HepG2 (cell line): ENCODE data around the gene EDN2. TPM values are rescaled to one million over a fixed set of nuclear protein-coding genes. Genes with fewer than 3 reads are reported as not detected.

Experiments used
- ATAC-seq: fragments of 200-7000 bp; cut with Tn5 transposase; 3 replicates; pipeline ENCODE4 v1.9.1; 2020; ENCODE audit warnings: mild to moderate bottlenecking, moderate library complexity
- BruUV-seq: library from RNA; stranded (reverse); fragments of 400-500 nt; replicated peaks from 2 replicates; lab custom pipeline; 2021; lab: Mats Ljungman, UMichigan
- CTCF ChIA-PET: fragments of 300-600 bp; formaldehyde crosslinking; extraction: SDS; loops from one replicate; lab custom pipeline; 2021; ENCODE audit warnings: low total read pairs, inconsistent platforms, low intra/inter-chr PET ratio; lab: Yijun Ruan, JAX
- POLR2A ChIA-PET: fragments of 350-600 bp; sonication (Branson Sonifier 250); formaldehyde crosslinking; loops from one replicate; lab custom pipeline; 2020; ENCODE audit warnings: antibody characterized with exemption, inconsistent platforms; lab: Yijun Ruan, JAX
- DNase-seq: peaks from one replicate; pipeline ENCODE4 v3.0.0-alpha.2; 2015; ENCODE audit warnings: low spot score
- FAIRE-seq: peaks from 3 replicates; lab custom pipeline; 2011; peaks lifted over from hg19 to GRCh38; lab: Jason Lieb, UNC
- H2AFZ ChIP-seq: one replicate; pipeline ENCODE4 v1.6.1; 2011; ENCODE audit warnings: low read length, inconsistent platforms
- H3K27ac ChIP-seq: fragments of 300-600 bp; 3 replicates; pipeline ENCODE4 v1.8.0; 2011; ENCODE audit warnings: mixed run types, mild to moderate bottlenecking, mixed read lengths, low read length, inconsistent platforms; ENCODE audit not compliant: insufficient read depth; ENCODE audit errors: extremely low read length
- H3K27me3 ChIP-seq, 2 experiments: fragments of 200-600 bp in 1 of 2; 2 replicates in 1 of 2; 3 replicates in 1 of 2; pipeline versions ENCODE4 v1.6.0 to v1.8.0; 2011; ENCODE audit warnings: low read length in 2 of 2, mild to moderate bottlenecking in 2 of 2, moderate library complexity in 2 of 2, inconsistent platforms in 1 of 2; ENCODE audit not compliant: insufficient read depth in 2 of 2, control insufficient read depth in 1 of 2
- H3K36me3 ChIP-seq, 2 experiments: fragments of 200-600 bp in 1 of 2; replicated peaks in 1 of 2; 2 replicates in 1 of 2; 3 replicates in 1 of 2; pipeline versions ENCODE4 v1.5.1 to v1.8.0; 2011; ENCODE audit warnings: low read length in 2 of 2, inconsistent platforms in 1 of 2; ENCODE audit not compliant: insufficient read depth in 2 of 2, control insufficient read depth in 1 of 2
- H3K4me1 ChIP-seq: 2 replicates; pipeline ENCODE4 v1.5.1; 2012; ENCODE audit warnings: low read length, inconsistent platforms; ENCODE audit not compliant: insufficient read depth
- H3K4me2 ChIP-seq: 2 replicates; pipeline ENCODE4 v1.6.0; 2011; ENCODE audit warnings: low read depth, low read length, inconsistent platforms
- H3K4me3 ChIP-seq, 3 experiments: fragments of 200-600 bp in 1 of 3; sonication (generic), shearing (Covaris generic) in 1 of 3; replicated peaks in 1 of 3; 2 replicates each; pipeline ENCODE4 v1.5.1; 2011 to 2016; ENCODE audit warnings: low read length in 3 of 3, inconsistent platforms in 2 of 3, low read depth in 2 of 3, mild to moderate bottlenecking in 2 of 3, control low read depth in 1 of 3, mixed read lengths in 1 of 3; ENCODE audit not compliant: insufficient read depth in 1 of 3
- H3K79me2 ChIP-seq: one replicate; pipeline ENCODE4 v1.6.1; 2011; ENCODE audit warnings: low read length, inconsistent platforms; ENCODE audit not compliant: insufficient read depth
- H3K9ac ChIP-seq: 2 replicates; pipeline ENCODE4 v1.6.0; 2011; ENCODE audit warnings: mild to moderate bottlenecking, low read depth, low read length, inconsistent platforms; ENCODE audit not compliant: insufficient read depth
- H3K9me3 ChIP-seq: 2 replicates; pipeline ENCODE4 v1.5.1; 2012; ENCODE audit warnings: mild to moderate bottlenecking, low read length
- H4K20me1 ChIP-seq: 2 replicates; pipeline ENCODE4 v1.6.0; 2011; ENCODE audit warnings: inconsistent platforms, mild to moderate bottlenecking, low read length, moderate library complexity; ENCODE audit not compliant: insufficient read depth
- GABPB1 ChIP-seq: IDR thresholded peaks from 2 replicates; pipeline ENCODE4 v1.6.1; 2016; ENCODE audit warnings: mild to moderate bottlenecking, missing genetic modification reagents, moderate library complexity, missing compliant biosample characterization
- GTF3A ChIP-seq: sonication (generic); formaldehyde crosslinking; conservative IDR thresholded peaks from 2 replicates; pipeline ENCODE4 v1.4.0; 2020; ENCODE audit warnings: mild to moderate bottlenecking, missing genetic modification reagents
- ZBTB21 ChIP-seq: sonication (generic); formaldehyde crosslinking; IDR thresholded peaks from 2 replicates; pipeline ENCODE4 v1.4.0; 2020; ENCODE audit warnings: missing genetic modification reagents
- ZNF225 ChIP-seq: sonication (generic); formaldehyde crosslinking; IDR thresholded peaks from 2 replicates; pipeline ENCODE4 v1.4.0; 2020; ENCODE audit warnings: mild to moderate bottlenecking, missing genetic modification reagents
- ZNF501 ChIP-seq: sonication (generic); formaldehyde crosslinking; IDR thresholded peaks from 2 replicates; pipeline ENCODE4 v1.5.1; 2020; ENCODE audit warnings: mild to moderate bottlenecking, moderate library complexity, missing genetic modification reagents
- ZNF720 ChIP-seq: sonication (generic); formaldehyde crosslinking; IDR thresholded peaks from 2 replicates; pipeline ENCODE4 v1.4.0; 2020; ENCODE audit warnings: missing genetic modification reagents
- WGBS: methylation state at CpG from one replicate; pipeline ENCODE4 v1.1.6; 2017; ENCODE audit warnings: low lambda C conversion rate; 5-methylcytosine and 5-hydroxymethylcytosine counted together
- in situ Hi-C: cut with HindIII; loops from 2 replicates; pipeline ENCODE4 v1.10.0; 2017; ENCODE audit warnings: low pct_unique_long_range_greater_than_20kb; ENCODE audit not compliant: extremely low pct_ligation_motif_present
- intact Hi-C: fragments of 100-400 bp; cut with micrococcal nuclease; formaldehyde crosslinking; loops from one replicate; pipeline ENCODE4 v1.10.0; 2022; ENCODE audit not compliant: unreplicated experiment
- polyA plus RNA-seq, 8 experiments: library from polyadenylated mRNA; depleted of rRNA in 3 of 8; stranded (reverse) in 7 of 8; unstranded in 1 of 8; fragments of >200 nt; fragmentation: Illumina TruSeq in 4 of 8; extraction: Trizol in 4 of 8; gene quantifications; 2 replicates each; pipeline versions ENCODE4 v1.2.1 to v1.2.3, GENCODE V29; 2011 to 2016; ENCODE audit warnings: low read depth in 4 of 8, missing spikeins in 1 of 8, mixed read lengths in 1 of 8; ENCODE audit not compliant: insufficient read depth in 1 of 8
- total RNA-seq, 5 experiments: library from RNA; depleted of rRNA; stranded (reverse); fragments of >200 nt; fragmentation: Illumina TruSeq; extraction: Trizol; gene quantifications; 2 replicates each; pipeline ENCODE4 v1.2.3, GENCODE V29; 2016; ENCODE audit warnings: low read depth in 1 of 5
- TF ChIP-seq, protein P1 (sequence below): IDR thresholded peaks from 2 replicates; pipeline ENCODE4 v1.6.1; 2018; ENCODE audit warnings: missing genetic modification reagents, mild to moderate bottlenecking, missing compliant biosample characterization

EDN2 gene
- total and polyA plus RNA-seq, 2 of the 13 experiments (the other 11 are each of a cell fraction or from before 2014, with no cell fraction given) = not detected

- Histone ChIP-seq H2AFZ (no peak overlapping the region), H3K27ac (no peak overlapping the region), H4K20me1 (no peaks in the 10 kb centered on the region), H3K36me3 (no peaks in the 10 kb centered on the region), H3K4me2 (no peak overlapping the region), H3K9ac (no peak overlapping the region), H3K27me3 (peaks cover 4 to 10% of the 10 kb centered on the region in 2 experiments; a peak in 4 of 5 replicates), H3K4me3 (no peak overlapping the region), H3K4me1 (peaks cover 6% of the 10 kb centered on the region), H3K79me2 (no peaks in the 10 kb centered on the region), H3K9me3 (no peaks in the 10 kb centered on the region)
- DNase-seq (no peak), FAIRE-seq (no peak), ATAC-seq (no peak)
- in situ Hi-C loops = no loop called here
- TF ChIP-seq, protein P1, sequence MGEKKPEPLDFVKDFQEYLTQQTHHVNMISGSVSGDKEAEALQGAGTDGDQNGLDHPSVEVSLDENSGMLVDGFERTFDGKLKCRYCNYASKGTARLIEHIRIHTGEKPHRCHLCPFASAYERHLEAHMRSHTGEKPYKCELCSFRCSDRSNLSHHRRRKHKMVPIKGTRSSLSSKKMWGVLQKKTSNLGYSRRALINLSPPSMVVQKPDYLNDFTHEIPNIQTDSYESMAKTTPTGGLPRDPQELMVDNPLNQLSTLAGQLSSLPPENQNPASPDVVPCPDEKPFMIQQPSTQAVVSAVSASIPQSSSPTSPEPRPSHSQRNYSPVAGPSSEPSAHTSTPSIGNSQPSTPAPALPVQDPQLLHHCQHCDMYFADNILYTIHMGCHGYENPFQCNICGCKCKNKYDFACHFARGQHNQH (CRISPR knock-in tag) = no peak
- TF ChIP-seq ZNF225 (no peak), ZNF501 (CRISPR knock-in tag) (no peak)
- intact Hi-C loops = no loop called here
- POLR2A ChIA-PET = no interaction called here
- CTCF ChIA-PET = no interaction called here
- BruUV-seq = no TSS peak
- WGBS = 7% methylated on average over 2 of the region's 10 CpGs
Observed at GRCh38 chr1:41456847-41457540, 27.5 kb downstream of the EDN2 start.

DNA sequence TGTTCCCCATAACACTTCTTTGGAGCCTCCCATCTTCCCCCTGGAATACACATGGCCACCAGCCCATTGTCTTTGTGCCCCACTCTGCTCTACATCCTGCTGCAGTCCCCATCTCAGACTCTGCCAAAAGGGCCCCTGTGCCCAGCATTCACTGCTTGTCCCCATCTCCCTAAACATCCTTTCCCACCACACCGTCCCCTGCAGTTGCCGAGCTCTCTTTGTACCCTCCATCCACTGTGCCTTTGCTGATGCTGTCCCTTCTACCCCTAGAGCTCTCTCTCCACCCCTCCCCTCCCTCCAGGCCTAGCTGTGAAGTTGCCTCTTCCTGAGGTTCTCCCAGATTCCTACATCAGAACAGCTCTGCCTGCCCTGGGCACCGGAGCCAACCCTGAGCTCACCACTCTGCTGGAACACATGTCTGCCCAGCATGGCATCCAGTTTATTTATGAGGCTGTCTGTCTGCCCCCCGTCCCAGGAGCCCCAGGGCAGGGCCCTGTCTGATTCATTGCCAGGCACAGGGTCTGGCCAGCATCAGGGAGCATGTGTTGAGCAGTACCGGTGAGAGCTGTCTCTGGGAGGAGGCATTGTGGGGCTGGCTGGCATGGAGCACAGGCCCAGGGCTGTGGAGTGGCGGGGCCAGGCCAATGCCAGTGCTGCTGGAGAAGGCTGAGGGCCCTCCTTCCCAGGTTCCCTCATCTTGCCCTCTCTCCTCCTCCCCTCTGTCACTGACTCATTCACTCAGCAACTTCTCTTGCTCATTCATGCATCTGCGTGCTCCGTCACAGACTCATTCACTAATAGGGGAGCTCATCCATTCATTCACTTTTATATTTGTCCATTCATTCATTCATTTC, 28.8 kb downstream of the EDN2 start:
- no peak overlapping the region for H2AFZ ChIP-seq
- FAIRE-seq = no peak
- intact Hi-C loops = no loop called here
- in situ Hi-C loops = no loop called here
- DNase-seq = no peak
- no peak overlapping the region for H3K9ac ChIP-seq
- 48% methylated on average over 6 of the region's 8 CpGs for WGBS
- H3K36me3 ChIP-seq = no peaks in the 10 kb centered on the region
- peaks cover 4 to 10% of the 10 kb centered on the region in 2 experiments; a peak in 4 of 5 replicates for H3K27me3 ChIP-seq
- ATAC-seq = no peak
- H3K4me2 ChIP-seq = no peak overlapping the region
- no peak overlapping the region for H3K27ac ChIP-seq
- no peaks in the 10 kb centered on the region for H3K79me2 ChIP-seq
- ChIA-PET CTCF (no interaction called here), POLR2A (no interaction called here)
- no peak overlapping the region for H3K4me3 ChIP-seq
- no peaks in the 10 kb centered on the region for H3K9me3 ChIP-seq
- BruUV-seq = no TSS peak
- no peaks in the 10 kb centered on the region for H3K4me1 ChIP-seq
- no peak for TF ChIP-seq GABPB1 (CRISPR knock-in tag)
- TF ChIP-seq ZBTB21 (CRISPR knock-in tag) = no peak
- no peak for TF ChIP-seq ZNF720 (CRISPR knock-in tag)
- TF ChIP-seq GTF3A (CRISPR knock-in tag) = no peak
- H4K20me1 ChIP-seq = no peaks in the 10 kb centered on the region
